Activated CD8-positive, alpha-beta memory T cell treated with anti-CD3 and anti-CD28 coated beads, Interleukin-2, amount 50 U/mL, for 4 hours (primary cell): ENCODE results near the gene ZNF141.
"Not testable (repeated sequence)": the region's sequence is repeated elsewhere in the genome, so short reads cannot be mapped to it uniquely, and the experiment has no call there.

Experiments used
- DNase-seq: peaks from one replicate; pipeline ENCODE4 v3.0.0-alpha.2; 2020

The ZNF141 gene

GRCh38 chr4:385934-386707 is 48.5 kb downstream of the ZNF141 start:
- no peak for DNase-seq

DNA sequence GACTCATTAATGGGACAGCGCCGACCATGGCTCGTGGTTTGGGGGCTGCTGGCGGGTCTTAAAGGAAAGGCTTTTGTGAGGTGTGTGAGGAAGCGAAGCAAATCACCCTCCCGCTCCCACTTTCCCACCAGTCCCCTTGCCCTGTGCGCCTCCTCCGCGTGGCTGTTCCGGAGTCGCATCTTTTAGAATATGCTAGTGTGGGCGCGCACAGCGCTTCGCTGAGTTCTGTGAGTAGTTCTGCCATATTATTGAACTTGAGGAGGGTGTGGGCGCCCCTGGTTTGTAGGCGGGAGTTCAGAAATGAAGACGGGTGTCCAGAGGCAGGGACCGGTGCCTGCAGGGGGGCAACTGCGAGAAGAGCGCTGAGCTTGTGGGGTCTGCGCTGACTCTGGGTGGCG is 49.1 kb downstream of the ZNF141 start:
- no peak for DNase-seq

DNA sequence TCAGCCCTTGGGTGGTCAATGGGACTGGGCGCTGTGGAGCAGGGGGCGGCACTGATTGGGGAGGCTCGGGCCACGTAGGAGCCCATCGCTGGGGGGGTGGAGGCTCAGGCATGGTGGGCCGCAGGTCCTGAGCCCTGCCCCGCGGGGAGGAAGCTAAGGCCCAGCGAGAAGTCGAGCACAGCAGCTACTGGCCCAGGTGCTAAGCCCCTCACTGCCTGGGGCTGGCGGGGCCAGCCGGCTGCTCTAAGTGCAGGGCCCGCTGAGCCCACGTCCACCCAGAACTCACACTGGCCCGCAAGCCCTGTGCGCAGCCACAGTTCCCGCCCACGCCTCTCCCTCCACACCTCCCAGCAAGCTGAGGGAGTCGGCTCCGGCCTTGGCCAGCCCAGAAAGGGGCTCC is 66.4 kb downstream of the ZNF141 start:
- no peak for DNase-seq

GRCh38 chr4:408321-408720 is 70.7 kb downstream of the ZNF141 start:
- not testable (repeated sequence) for DNase-seq

- DNase-seq = no peak
Measured at GRCh38 chr4:422587-422986, 85.0 kb downstream of the ZNF141 start.
